GM18517 (cell line): ENCODE results near the gene HASPIN.
A peak's percentile ranks its signal among the peaks of the same experiment; 100 is the strongest.
"Not testable (repeated sequence)": the region's sequence is repeated elsewhere in the genome, so short reads cannot be mapped to it uniquely, and the experiment has no call there.

ENCODE experiments used
- ATAC-seq: cut with Tn5 transposase; IDR thresholded peaks from one replicate; pipeline ENCODE4 v1.9.1; 2021; ENCODE audit warnings: mild to moderate bottlenecking, moderate library complexity; ENCODE audit not compliant: unreplicated experiment

Gene HASPIN

DNA sequence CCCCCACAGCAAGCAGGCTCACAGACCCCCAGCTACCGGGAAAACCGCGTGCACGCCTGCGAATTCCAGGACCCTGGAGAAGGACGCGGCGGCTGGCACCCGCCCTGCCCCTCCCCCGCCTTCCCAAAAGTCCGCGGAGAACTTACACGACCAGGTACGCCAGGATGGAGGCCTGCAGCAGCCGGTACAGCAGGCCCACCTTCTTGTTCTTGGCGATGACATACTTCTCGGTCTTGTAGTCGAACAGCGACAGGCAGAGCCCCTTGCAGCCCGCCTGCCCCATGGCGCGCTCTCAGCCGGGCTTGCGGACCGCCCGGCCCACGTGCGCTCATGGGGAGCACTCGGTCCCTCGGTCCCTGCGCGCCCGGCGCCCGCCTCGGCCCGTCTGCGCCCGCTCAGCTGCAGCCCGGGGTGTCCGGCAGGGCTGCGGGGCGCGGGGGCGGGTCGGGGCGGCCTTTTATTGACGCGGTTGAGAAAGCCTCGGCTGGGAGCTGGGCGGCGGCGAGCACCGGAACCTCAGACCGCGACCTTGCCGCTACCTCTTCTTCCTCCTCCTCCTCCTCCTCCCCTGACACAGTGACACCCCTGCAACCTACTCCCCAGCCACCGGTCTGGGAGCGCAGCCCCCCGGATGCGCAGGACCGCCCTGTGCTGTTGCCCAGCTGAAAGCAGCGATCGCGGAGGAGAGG lies 27.8 kb upstream of the HASPIN start, which contains the start of gene P2RX5:
TSS of gene P2RX5 (minus strand) at position 433 of the 689 bp plus-strand sequence. CDS start at position 283, 150 bp downstream.
- no peak for ATAC-seq

DNA sequence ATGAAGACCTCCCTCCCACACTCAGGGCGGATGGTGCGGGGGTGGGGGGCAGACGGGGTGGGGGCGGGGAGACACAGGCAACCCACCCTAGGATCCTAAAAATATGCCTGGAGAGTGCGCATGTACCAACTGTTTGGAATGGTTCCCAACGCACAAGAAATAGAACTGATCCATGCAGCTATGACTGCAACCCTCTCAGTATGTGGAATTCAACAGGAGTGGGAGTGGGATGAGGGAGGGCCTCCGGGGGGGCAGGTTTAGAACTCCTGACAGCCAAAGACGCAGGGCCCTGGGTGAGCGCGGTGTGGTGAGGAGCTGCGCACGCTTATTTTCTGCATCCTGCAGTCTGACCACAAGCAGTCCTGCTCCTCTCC lies 26.6 kb upstream of the HASPIN start:
- no peak for ATAC-seq

DNA sequence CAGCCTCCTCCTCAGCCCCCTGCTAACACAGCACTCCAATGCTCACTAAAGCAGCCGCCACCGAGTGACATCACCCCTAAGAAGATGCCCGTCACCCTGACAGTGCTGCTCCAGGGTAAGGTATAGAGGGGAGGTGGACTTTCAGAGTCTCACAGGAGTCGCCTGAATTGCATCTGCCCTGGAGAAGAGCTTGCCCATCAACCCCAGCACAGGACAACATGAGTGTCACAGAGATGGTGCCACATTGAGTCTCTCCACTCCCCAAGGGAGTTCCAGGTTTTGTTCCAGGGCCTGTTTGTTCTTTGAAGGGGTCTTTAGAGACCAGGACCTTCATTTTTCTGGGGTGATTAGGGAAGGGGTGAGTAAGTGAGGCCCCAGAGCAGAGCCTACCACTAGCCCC lies 25.6 kb upstream of the HASPIN start:
- no peak for ATAC-seq

DNA sequence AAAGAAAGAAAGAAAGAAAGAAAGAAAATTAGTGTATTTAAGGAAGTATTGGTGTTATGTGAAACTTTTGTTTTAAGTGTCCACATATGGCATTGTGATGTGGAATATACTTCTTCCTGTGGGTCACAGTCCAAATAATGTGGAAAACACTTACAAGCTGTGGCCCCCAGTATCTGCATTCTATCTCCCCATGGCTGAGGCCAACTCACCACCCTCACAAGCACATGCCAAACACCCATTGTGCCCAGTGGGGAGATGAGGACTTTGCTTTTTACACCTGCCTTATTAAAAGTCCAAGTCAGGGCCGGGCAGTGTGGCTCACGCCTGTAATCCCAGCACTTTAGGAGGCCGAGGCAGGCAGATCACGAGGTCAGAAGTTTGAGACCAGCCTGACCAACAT lies 23.8 kb upstream of the HASPIN start:
- no peak for ATAC-seq

DNA sequence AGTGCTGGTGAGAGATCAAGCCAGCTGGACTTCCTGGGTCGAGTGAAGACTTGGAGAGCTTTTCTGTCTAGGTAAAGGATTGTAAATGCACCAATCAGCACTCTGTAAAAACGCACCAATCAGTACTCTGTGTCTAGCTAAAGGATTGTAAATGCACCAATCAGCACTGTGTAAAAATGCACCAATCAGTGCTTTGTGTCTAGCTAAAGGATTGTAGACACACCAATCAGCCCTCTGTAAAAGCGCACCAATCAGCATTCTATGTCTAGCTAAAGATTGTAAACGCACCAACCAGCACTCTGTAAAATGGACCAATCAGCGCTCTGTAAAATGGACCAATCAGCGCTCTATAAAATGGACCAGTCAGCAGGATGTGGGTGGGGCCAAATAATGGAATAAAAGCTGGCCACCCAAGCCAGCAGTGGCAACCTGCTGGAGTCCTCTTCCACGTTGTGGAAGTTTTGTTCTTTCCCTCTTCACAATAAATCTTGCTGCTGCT lies 21.6 kb upstream of the HASPIN start:
- ATAC-seq = not testable (repeated sequence)

DNA sequence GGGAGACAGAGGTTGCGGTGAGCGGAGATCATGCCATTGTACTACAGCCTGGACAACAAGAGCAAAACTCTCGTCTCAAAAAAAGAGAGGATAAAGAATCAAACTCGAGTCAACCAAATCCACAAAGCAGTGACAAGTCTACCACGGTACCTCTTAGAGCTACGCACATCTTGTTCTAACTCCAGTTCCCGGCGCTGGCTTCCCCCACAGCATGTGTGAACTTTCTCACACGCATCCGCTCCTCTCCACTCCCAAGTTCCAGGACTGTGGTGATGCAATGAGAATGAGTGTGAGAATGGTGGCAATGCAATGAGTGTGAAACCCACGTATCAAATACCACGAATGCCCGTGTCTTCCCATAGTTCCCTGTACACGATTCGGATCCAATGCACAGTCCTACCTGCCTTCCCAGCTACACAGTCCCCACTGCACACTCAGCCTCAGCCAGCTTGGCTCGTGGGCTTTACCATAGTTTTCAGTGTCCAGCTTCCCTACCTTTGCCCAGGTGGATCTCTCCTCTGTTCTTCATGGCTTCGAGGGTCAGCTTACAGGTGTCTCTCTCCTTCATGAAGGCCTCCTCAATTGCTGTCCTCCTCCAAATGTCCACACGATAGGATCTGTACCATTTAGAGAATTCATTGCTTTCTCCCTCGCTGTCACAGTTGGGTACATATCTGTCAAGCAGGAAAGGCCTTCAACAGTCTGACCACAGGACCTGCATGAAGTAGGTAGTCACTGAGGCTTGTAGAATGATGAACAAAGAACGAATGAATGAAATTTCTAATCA lies 18.6 kb upstream of the HASPIN start:
- ATAC-seq = no peak

DNA sequence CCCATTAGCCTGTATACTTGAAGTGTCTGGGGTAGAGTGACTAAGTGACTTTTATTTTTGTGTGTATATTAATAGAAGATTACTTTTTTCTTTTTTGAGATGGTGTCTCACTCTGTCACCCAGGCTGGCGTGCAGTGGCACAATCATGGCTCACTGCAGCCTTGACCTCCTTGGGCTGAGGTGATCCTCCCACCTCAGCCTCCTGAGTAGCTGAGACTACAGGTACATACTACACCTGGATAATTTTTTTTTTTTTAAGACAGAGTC lies 18.1 kb upstream of the HASPIN start:
- ATAC-seq = not testable (repeated sequence)

DNA sequence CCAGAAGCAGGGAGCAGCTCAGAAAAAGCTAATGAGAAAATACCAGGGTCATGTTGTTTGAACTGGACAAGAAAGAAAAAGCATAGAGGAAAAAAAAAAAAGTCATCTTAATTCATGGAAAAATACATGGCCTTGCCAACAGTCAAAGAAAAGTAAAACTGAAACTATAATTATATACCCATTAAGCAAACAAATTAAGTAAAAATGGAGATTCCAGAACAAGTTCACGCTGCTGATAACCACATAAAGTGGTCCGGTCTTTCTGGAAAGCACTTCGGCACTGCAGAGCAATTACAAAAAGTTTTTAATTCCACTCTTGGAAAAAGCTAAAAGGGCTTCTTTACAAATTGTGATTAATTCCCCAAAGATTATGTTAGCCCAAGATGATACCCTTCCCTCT lies 15.3 kb upstream of the HASPIN start:
- no peak for ATAC-seq

DNA sequence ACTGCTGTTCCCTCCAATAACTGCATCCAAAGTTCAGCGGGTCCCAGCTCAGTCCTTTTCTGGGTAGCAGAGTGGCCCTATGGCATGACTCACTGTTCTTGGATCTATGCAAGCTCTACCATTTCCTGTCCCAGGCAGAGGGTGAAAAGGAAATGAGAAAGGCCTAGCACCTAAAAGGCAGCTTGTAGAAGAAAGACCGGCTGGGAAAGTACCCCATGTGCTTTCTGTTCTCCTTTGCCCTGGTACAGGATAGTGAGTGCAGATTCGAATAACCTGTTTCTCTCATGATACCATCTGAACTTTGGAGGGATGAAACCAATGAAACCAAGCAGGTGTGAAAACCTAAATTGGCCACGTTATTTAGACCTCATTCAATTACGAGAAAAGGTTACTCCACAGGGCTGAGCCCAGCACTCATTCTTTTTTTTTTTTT lies 12.7 kb upstream of the HASPIN start:
- peak; percentile 94 for ATAC-seq

DNA sequence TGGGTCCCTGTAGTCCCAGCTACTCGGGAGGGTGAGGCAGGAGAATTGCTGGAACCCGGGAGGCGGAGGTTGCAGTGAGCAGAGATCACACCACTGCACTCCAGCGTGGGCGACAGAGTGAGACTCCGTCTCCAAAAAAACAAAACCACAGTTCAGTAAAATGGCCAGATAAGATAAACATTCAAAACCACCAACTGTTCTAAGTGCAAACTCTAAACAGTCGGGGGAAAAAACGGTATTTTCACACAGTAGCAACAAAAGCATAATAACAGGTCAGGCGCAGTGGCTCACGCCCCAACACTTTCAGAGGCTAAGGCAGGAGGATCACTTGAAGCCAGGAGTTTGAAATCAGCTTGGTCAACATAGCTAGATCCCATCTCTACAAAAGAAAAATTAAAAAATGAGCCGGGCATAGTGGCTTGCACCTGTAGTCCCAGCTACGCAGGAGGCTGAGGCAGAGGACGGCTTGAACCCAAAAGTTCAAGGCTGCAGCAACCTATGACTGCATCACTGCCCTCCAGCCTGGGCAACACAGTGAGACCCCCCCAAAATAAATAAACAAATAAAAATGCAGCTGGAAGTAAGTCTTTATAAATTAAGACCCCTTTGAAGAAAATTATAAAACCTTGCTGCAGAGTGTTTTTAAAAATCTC lies 10.8 kb upstream of the HASPIN start:
- ATAC-seq = no peak

DNA sequence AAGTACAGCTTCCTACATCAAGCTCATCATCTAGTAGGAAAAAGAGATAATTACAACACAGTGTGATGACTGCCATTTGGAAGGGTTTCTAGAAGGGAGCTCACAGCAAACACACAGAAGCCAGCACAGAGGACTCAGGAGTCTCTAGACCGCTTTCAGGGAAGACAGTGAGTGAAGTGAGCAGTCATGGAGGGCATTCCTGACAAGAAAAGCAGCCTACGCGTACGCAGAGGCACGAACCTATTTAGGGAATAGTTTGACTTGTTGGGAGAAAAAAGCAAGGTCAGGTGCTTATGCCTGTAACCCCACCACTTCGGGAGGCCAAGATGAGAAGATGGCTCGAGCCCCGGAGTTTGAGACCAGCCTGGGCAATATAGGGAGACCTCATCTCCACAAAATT lies 8.4 kb upstream of the HASPIN start:
- no peak for ATAC-seq

DNA sequence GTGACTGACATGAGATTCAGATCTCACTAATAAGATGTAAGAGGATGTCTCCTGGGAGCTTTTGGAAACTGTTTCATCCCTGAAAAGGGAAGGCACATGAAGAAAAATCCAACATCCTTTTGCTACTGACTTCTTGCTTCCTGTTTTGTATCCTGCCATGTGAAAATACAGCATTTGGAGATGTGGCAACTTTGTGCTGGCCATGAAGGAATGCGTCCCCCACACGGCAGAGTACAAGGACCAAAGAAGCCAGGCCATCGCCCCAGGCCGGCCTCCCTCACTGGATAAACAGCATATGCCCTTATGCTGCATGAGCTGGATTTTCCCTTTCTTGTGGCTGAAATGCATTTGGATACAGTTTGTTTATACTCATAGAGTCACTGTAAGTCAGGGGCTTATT lies 5.5 kb upstream of the HASPIN start:
- no peak for ATAC-seq

DNA sequence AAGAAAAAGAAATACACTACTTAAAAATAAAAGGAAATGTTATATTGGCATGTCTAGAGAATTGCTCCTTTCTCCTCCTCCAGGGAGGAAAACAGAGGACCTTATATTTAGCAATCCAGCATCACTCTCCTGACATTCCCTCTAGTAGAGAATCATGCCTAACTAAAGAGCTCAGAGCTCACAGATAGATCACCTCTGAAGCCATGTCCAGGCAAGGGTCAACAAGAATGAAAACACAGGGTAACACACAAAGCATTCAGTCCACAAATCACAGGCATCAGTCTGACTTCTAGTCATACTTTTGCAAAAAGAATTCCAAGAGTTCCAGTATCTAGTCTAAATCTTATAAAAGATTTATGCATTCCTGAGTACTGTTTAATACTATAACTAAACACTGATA lies 4.4 kb upstream of the HASPIN start:
- ATAC-seq = no peak

DNA sequence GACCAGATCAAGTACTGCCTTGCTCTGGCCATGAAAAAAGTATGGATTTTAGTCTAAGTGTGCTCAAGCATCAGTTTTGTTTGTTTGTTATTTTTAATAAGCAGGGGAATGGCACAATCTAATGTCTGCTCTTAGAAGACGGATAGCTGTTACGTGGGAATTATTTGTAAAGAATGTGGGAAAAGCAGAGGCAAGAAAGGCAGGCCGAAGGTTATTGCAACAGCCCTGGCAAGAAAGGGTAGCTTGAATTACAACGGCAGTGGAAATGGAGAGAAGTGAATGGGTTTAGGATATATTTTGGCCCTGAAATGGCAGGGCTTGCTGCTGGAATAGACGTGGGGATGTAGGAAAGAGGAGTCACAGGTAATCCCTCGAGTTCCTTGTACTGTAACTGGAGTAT lies 987 bp upstream of the HASPIN start:
- ATAC-seq = no peak

DNA sequence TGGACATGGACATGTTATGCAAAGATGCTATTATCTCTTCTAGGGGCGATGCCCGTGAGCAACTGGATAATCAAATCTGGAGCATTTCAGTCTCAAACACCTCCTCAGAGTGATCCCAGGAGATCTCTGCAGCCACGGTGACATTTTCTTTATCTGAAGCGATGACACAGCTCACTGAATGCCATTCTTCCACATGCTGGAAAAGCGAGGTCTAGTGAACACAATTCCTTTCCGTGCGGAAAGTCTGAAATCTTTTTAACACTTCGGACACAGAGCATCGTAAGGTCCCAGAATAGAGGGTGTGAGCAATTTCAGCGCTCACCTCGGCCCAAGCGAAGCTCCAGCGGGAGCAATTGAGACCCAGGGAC lies 531 bp upstream of the HASPIN start:
- ATAC-seq = no peak

DNA sequence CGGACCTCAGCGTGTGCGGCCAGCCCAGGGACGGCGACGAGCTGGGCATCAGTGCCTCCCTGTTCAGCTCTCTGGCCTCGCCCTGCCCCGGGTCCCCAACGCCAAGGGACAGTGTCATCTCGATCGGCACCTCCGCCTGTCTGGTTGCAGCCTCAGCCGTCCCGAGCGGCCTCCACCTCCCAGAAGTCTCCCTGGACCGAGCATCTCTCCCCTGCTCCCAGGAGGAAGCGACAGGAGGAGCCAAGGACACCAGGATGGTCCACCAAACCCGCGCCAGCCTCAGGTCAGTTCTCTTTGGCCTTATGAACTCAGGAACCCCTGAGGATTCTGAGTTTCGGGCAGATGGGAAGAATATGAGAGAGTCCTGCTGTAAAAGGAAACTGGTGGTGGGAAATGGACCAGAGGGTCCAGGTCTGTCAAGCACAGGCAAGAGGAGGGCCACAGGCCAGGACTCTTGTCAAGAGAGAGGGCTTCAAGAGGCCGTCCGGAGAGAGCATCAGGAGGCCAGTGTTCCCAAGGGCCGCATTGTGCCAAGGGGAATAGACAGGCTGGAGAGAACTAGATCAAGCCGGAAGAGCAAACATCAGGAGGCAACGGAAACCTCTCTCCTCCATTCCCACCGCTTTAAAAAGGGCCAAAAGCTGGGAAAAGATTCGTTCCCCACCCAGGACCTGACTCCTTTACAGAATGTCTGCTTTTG lies 825 bp downstream of the HASPIN start:
- ATAC-seq = no peak

DNA sequence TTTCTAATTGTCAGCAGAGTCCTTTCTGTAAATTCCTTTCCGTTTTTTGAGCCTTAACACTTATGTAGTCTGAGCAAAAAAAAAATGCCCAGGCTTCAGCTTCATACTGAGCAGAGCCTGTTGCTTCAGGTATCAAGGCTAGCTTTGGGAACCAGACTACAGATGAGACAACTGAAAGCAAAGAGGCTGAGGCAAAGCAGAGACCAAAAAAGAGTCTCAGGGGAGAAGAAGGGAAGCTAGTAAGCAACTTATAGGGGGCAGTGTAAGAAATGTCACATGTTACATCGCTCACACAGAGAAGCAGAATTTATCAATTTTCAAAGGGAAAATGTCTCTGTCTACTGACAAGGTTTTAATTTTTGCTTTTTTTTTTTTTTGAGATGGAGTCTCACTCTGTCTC lies 3.3 kb downstream of the HASPIN start:
- ATAC-seq = no peak

DNA sequence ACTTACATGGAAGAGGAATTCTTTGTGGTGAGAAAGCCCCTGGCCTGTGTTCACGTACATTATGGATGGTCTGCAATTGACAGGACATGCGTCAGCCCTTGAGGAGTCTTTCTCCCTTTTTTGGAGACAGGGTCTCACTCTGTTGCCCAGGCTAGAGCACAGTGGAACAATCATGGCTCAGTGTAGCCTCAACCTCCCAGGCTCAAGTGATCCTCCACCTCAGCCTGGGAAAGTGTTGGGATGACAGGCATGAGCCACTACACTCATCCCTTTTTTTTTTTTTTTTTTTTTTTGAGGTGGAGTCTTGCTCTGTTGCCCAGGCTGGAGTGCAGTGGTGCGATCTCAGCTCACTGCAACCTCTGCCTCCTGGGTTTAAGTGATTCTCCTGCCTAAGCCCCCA lies 4.4 kb downstream of the HASPIN start:
- ATAC-seq = not testable (repeated sequence)

DNA sequence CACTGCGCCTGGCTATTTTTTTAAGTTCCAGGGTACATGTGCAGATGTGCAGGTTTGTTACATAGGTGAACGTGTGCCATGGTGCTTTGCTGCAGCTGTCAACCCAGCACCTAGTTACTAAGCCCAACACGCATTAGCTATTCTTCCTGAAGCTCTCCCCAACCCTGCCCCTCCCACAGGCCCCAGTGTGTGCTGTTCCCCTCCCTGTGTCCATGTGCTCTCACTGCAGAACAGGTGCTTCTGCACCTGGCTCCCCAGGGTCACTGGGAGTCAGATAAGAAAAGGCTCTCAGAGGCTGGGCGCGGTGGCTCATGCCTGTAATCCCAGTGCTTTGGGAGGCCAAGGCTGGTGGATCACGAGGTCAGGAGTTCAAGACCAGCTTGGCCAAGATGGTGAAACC lies 6.2 kb downstream of the HASPIN start:
- no peak for ATAC-seq

DNA sequence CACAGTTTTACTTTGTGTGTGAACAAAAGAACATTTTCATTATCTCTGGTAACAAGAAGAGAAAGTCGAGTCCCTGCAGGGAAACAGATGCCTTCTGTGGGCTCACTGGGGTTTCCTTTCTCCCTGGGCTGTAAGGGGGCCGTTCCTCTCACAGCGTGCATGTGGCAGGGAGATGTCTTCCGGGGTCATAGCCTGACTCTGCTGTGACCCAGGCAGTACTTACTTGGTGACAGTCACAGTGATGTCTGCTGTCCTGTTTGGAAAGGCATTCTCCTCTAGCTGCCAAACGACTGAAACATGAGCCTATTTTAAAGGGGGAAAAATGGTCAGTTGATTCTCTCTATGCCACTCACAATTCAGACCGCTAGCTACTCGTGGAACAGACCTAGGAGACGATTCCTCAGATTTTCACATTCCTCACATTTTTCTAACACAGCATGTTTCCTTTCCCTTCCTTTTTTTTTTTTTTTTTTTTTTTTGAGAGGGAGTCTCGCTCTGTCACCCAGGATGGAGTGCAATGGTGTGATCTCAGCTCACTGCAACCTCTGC lies 7.3 kb downstream of the HASPIN start:
- ATAC-seq = no peak

DNA sequence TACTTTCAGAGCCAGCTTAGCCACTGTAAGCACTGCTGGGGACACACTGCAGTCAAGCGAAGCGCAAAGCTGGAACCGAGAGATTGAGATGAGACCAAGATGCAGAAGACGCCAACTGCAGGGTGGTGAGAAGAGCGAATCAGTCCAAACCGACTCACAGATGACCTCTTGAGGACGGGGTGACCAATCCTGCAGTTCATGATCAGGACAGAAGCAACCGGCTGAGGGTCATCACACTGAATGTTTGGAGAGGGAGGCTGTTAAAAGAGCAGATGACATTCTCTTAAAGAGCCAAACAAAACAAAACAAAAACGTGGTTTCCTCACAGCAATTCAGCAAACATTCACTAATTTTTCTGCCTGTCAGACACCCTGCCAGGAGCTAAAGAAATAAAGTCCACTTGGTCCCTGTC lies 8.5 kb downstream of the HASPIN start:
- peak; percentile 80 for ATAC-seq
